A549 treated with RU486 at 1 μM for 4 hours (cell line): ENCODE measurements around the gene INTS6. TPM values are rescaled to one million over a fixed set of nuclear protein-coding genes. Genes with fewer than 3 reads are reported as not detected.

Experiments
- total RNA-seq: library from RNA; stranded (reverse); fragments of 200-300 nt; extraction: Qiagen RNA extraction; gene quantifications from 5 replicates; pipeline ENCODE4 v1.2.3, GENCODE V29; 2022; ENCODE audit warnings: low read depth

Gene INTS6
- total RNA-seq: 7.9 to 10.9 TPM (median 9.5 TPM) in 5 replicates

GRCh38 chr13:51452361-51453206 lies at the start of gene INTS6:
TSS of gene INTS6 (minus strand) at chr13:51453036. CDS start at chr13:51452525, 511 bp downstream.

GRCh38 chr13:51339354-51339753 lies 113.5 kb downstream of the INTS6 start, which contains the start of gene SERPINE3:
TSS of gene SERPINE3 (plus strand) at chr13:51339691. CDS start at chr13:51341092, 1,401 bp downstream.

Other genes with a start within 250 kb of the INTS6 start
- 1.7 to 2.4 TPM (median 2.2 TPM) in 5 replicates for gene FAM124A, start 230.6 kb downstream of the INTS6 start, total RNA-seq
- gene SERPINE3, start 113.3 kb downstream of the INTS6 start, total RNA-seq: not detected in 5 replicates
- 1.8 to 3.4 TPM (median 2.9 TPM) in 5 replicates for gene WDFY2, start 131.4 kb upstream of the INTS6 start, total RNA-seq